A673 (cell line): Measurements from ENCODE around the gene CTDSP1.

Source experiments
- CTCF ChIP-seq: fragments of 300-800, 200-600 bp; sonication (generic); conservative IDR thresholded peaks from 2 replicates; pipeline ENCODE4 v1.5.1; 2017; ENCODE audit warnings: low read depth, mild to moderate bottlenecking, antibody characterized with exemption, low read length, moderate library complexity, mixed read lengths
- EZH2 ChIP-seq: fragments of 200-600 bp; sonication (generic); IDR thresholded peaks from 2 replicates; pipeline ENCODE4 v1.6.1; 2017; ENCODE audit warnings: borderline replicate concordance, low read depth, mild to moderate bottlenecking, mixed read lengths, antibody characterized with exemption, low read length; ENCODE audit not compliant: poor library complexity, severe bottlenecking

- TF ChIP-seq CTCF = no peak
- TF ChIP-seq EZH2 = no peak
Observed at GRCh38 chr2:218435003-218435982, 35.6 kb downstream of the CTDSP1 start.
